ENCODE results near the gene FHL2. TPM values are rescaled to one million over a fixed set of nuclear protein-coding genes. Genes with fewer than 3 reads are reported as not detected.

FHL2 gene
- polyA plus RNA-seq, 3 donors = 0.03 TPM; not detected in 1

DNA sequence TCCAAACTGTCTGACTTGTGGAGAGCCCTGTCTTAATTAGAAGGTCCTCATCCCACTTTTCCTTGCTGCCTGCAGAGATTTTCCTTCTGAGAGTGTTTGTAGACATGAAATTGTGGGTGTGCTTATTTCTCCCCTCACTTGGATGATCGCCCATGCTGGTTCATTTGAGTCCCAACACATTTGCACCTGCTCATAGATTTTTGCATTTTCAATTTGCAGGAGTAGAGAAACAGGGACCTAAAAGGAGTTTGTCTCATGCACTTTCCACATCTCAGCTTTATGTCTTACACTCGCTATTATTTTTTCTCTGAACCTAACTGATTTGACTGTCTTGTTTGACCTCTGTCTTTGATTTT, 33.2 kb upstream of the FHL2 start:
- 100% methylated on average over 1 of the region's 2 CpGs for WGBS (ENCODE audit: insufficient coverage)
- Histone ChIP-seq H3K27me3 (ENCODE audit: control insufficient read depth in 2 of 2, insufficient read depth in 2 of 2, low read length in 2 of 2) (no peaks in the 10 kb centered on the region), H3K4me1 (ENCODE audit: control insufficient read depth in 1 of 2, insufficient read depth in 2 of 2, low read length in 2 of 2) (no peaks in the 10 kb centered on the region), H4K20me1 (ENCODE audit: insufficient read depth, low read length) (no peaks in the 10 kb centered on the region), H3K4me3 (replicated peaks in 1 of 3; ENCODE audit: low read depth in 2 of 3, low read length in 3 of 3) (no peak overlapping the region), H3K79me2 (ENCODE audit: insufficient read depth, low read length) (no peaks in the 10 kb centered on the region), H3K9me3 (replicated peaks in 1 of 2; ENCODE audit: control insufficient read depth in 1 of 2, insufficient read depth in 1 of 2, low read length in 2 of 2) (no peaks in the 10 kb centered on the region), H3K9ac (ENCODE audit: insufficient read depth, low read length, poor library complexity, severe bottlenecking) (no peak overlapping the region), H3K36me3 (replicated peaks in 1 of 2; ENCODE audit: control insufficient read depth in 1 of 2, insufficient read depth in 2 of 2, low read length in 2 of 2) (no peaks in the 10 kb centered on the region), H3K4me2 (replicated peaks; ENCODE audit: extremely low read depth, low read length, poor library complexity, severe bottlenecking) (no peak overlapping the region), H3K27ac (ENCODE audit: low read depth in 1 of 2, low read length in 2 of 2) (no peak overlapping the region), H2AFZ (ENCODE audit: insufficient read depth, low read depth, low read length, poor library complexity, severe bottlenecking) (no peak overlapping the region)
- no peak overlapping the region for H3K4me3 Mint-ChIP-seq
- no peaks in the 10 kb centered on the region for H3K36me3 Mint-ChIP-seq
- no peak overlapping the region for H3K27ac Mint-ChIP-seq
- no peaks in the 10 kb centered on the region for H3K4me1 Mint-ChIP-seq
- H3K9me3 Mint-ChIP-seq = peaks cover 0 to 3% (median 0%) of the 10 kb centered on the region in 7 donors
- no peak for DNase-seq
- intact Hi-C loops (cut with micrococcal nuclease) = no loop called here
- TF ChIP-seq, protein P1, sequence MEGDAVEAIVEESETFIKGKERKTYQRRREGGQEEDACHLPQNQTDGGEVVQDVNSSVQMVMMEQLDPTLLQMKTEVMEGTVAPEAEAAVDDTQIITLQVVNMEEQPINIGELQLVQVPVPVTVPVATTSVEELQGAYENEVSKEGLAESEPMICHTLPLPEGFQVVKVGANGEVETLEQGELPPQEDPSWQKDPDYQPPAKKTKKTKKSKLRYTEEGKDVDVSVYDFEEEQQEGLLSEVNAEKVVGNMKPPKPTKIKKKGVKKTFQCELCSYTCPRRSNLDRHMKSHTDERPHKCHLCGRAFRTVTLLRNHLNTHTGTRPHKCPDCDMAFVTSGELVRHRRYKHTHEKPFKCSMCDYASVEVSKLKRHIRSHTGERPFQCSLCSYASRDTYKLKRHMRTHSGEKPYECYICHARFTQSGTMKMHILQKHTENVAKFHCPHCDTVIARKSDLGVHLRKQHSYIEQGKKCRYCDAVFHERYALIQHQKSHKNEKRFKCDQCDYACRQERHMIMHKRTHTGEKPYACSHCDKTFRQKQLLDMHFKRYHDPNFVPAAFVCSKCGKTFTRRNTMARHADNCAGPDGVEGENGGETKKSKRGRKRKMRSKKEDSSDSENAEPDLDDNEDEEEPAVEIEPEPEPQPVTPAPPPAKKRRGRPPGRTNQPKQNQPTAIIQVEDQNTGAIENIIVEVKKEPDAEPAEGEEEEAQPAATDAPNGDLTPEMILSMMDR (IDR thresholded peaks at IDR 0.05) = no peak
- H3K27me3 Mint-ChIP-seq (ENCODE audit: low read depth in 3 of 3) = peaks cover 1 to 9% (median 1%) of the 10 kb centered on the region in 3 donors

DNA sequence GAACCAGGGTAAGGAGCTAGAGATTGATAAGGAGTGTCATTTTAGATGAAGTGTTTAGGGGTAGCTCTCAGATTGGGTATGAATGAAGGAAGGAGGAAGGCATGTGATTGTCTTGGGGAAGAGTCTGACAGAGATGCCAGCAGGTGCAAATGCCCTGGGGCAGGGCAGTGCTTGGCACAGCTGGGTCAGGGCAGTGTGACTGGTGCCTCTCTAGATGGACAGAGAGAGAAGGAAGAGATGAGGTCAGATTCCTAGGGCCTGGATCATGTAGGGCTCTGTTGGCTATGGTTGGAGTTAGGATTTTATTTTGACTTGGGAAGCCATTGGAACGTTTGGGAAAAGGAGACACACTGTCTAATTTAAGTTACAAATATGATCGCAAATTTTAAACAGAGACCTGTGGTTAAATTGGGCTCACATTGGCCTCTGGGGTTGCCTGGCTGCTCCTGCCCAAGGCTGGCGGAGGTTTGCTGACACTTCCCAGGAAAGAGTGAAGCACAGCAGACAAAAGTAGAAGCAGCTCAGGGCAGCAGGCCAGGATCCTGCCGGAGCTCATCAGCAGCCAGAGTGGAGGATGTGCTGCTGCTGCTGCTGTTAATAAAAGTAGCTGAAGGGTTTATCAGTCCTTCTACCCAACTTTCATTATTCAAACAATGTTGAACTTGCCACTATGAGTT, 32.7 kb upstream of the FHL2 start:
- 71% methylated on average over 3 of the region's 4 CpGs for WGBS (ENCODE audit: insufficient coverage)

More for the DNA sequence above, 32.7 kb upstream of the FHL2 start:
- Mint-ChIP-seq H3K27me3 (ENCODE audit: low read depth in 3 of 3) (peaks cover 4 to 10% (median 5%) of the 10 kb centered on the region in 3 donors), H3K36me3 (no peaks in the 10 kb centered on the region), H3K4me1 (peaks cover 3% of the 10 kb centered on the region), H3K4me3 (no peak overlapping the region), H3K27ac (no peak overlapping the region), H3K9me3 (peaks cover 0 to 3% (median 0%) of the 10 kb centered on the region in 7 donors)
- DNase-seq = no peak
- no peaks in the 10 kb centered on the region for H3K4me1 ChIP-seq (ENCODE audit: control insufficient read depth in 1 of 2, insufficient read depth in 2 of 2, low read length in 2 of 2)
- intact Hi-C loops (cut with micrococcal nuclease) = no loop called here
- no peak overlapping the region for H3K27ac ChIP-seq (ENCODE audit: low read depth in 1 of 2, low read length in 2 of 2)
- no peaks in the 10 kb centered on the region for H3K9me3 ChIP-seq (replicated peaks in 1 of 2; ENCODE audit: control insufficient read depth in 1 of 2, insufficient read depth in 1 of 2, low read length in 2 of 2)
- H3K36me3 ChIP-seq (replicated peaks in 1 of 2; ENCODE audit: control insufficient read depth in 1 of 2, insufficient read depth in 2 of 2, low read length in 2 of 2) = no peaks in the 10 kb centered on the region
- H3K9ac ChIP-seq (ENCODE audit: insufficient read depth, low read length, poor library complexity, severe bottlenecking) = no peak overlapping the region
- peaks cover 0 to 4% of the 10 kb centered on the region in 2 donors for H3K27me3 ChIP-seq (ENCODE audit: control insufficient read depth in 2 of 2, insufficient read depth in 2 of 2, low read length in 2 of 2)
- no peak overlapping the region for H3K4me3 ChIP-seq (replicated peaks in 1 of 3; ENCODE audit: low read depth in 2 of 3, low read length in 3 of 3)
- TF ChIP-seq, protein P1 (IDR thresholded peaks at IDR 0.05) = no peak
- no peak overlapping the region for H2AFZ ChIP-seq (ENCODE audit: insufficient read depth, low read depth, low read length, poor library complexity, severe bottlenecking)
- no peak overlapping the region for H3K4me2 ChIP-seq (replicated peaks; ENCODE audit: extremely low read depth, low read length, poor library complexity, severe bottlenecking)
- no peaks in the 10 kb centered on the region for H3K79me2 ChIP-seq (ENCODE audit: insufficient read depth, low read length)
- H4K20me1 ChIP-seq (ENCODE audit: insufficient read depth, low read length) = no peaks in the 10 kb centered on the region
